H1 (cell line): ENCODE data around the gene ARHGAP35.

Experiments used
- BRCA1 ChIP-seq: IDR thresholded peaks from 2 replicates; pipeline ENCODE4 v1.6.1; 2012; ENCODE audit warnings: low read depth, low read length, improper control_type of control experiment
- TBP ChIP-seq: IDR thresholded peaks from 2 replicates; pipeline ENCODE4 v1.6.1; 2011; ENCODE audit warnings: low read depth, low read length, improper control_type of control experiment

DNA sequence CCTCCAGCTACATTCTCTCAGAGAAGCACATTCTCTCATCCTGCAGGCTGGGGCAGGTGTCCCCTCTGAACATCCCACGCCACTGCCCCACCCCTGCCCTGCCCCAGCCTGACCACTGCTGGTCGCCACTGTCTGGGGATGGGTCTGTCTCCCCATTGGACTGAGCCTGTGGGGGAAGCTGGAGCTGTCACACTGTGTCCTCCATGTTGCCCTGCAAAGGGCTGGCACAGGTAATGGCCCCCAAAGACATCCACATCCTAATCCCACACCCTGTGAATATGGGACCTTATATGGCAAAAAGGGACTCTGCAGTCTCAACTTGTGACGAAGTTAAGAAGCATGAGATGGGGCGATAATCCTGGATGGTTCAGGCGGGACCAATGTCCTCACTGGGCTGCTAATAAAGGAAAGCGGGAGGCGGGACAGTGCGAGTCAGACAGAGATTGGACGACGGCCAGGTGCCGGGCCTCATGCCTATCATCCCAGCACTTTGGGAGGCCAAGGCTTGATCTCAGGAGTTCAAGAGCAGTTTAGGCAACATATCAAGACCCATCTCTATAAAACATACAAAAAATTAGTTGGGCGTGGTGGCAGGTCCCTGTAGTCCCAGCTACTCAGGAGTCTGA, 19.2 kb upstream of the ARHGAP35 start:
- TF ChIP-seq TBP (no peak), BRCA1 (no peak)
